GM18502 (cell line): ENCODE measurements around the gene CCDC158.
"Not testable (repeated sequence)": the region's sequence is repeated elsewhere in the genome, so short reads cannot be mapped to it uniquely, and the experiment has no call there.

Source experiments
- ATAC-seq: cut with Tn5 transposase; IDR thresholded peaks from one replicate; pipeline ENCODE4 v1.9.1; 2021; ENCODE audit warnings: mild to moderate bottlenecking; ENCODE audit not compliant: unreplicated experiment, poor library complexity

CCDC158 gene

GRCh38 chr4:76420762-76421581, at the start of gene CCDC158:
Gene CCDC158 (minus strand): TSS chr4:76421141. CDS start chr4:76403207, 17,934 bp downstream.
- no peak for ATAC-seq

GRCh38 chr4:76470532-76470931, 49.6 kb upstream of the CCDC158 start:
- ATAC-seq, result no peak

- ATAC-seq, result no peak
Observed at GRCh38 chr4:76470064-76470463, 49.1 kb upstream of the CCDC158 start.

GRCh38 chr4:76463568-76463967, 42.6 kb upstream of the CCDC158 start:
- no peak for ATAC-seq

- ATAC-seq, result no peak
Observed at GRCh38 chr4:76459291-76459723, 38.4 kb upstream of the CCDC158 start.

- ATAC-seq, result no peak
Observed at GRCh38 chr4:76458825-76459224, 37.9 kb upstream of the CCDC158 start.

GRCh38 chr4:76458297-76458696, 37.4 kb upstream of the CCDC158 start:
- no peak for ATAC-seq

- no peak for ATAC-seq
Observed at GRCh38 chr4:76457885-76458284, 36.9 kb upstream of the CCDC158 start.

- ATAC-seq, result not testable (repeated sequence)
Observed at GRCh38 chr4:76454073-76454472, 33.1 kb upstream of the CCDC158 start.

- no peak for ATAC-seq
Observed at GRCh38 chr4:76453232-76453631, 32.3 kb upstream of the CCDC158 start.

- ATAC-seq, result no peak
Observed at GRCh38 chr4:76449833-76450232, 28.9 kb upstream of the CCDC158 start.

- no peak for ATAC-seq
Observed at GRCh38 chr4:76449362-76449767, 28.4 kb upstream of the CCDC158 start.

GRCh38 chr4:76448211-76448610, 27.3 kb upstream of the CCDC158 start:
- ATAC-seq, result no peak

- ATAC-seq, result no peak
Observed at GRCh38 chr4:76447393-76447851, 26.5 kb upstream of the CCDC158 start.

- ATAC-seq, result no peak
Observed at GRCh38 chr4:76445911-76446310, 25.0 kb upstream of the CCDC158 start.

- no peak for ATAC-seq
Observed at GRCh38 chr4:76443376-76443775, 22.4 kb upstream of the CCDC158 start.

GRCh38 chr4:76442807-76443206, 21.9 kb upstream of the CCDC158 start:
- no peak for ATAC-seq

- ATAC-seq, result no peak
Observed at GRCh38 chr4:76441881-76442280, 20.9 kb upstream of the CCDC158 start.

- no peak for ATAC-seq
Observed at GRCh38 chr4:76439491-76439890, 18.6 kb upstream of the CCDC158 start.

GRCh38 chr4:76435528-76436319, 14.8 kb upstream of the CCDC158 start:
- ATAC-seq, result no peak

- ATAC-seq, result no peak
Observed at GRCh38 chr4:76434901-76435527, 14.1 kb upstream of the CCDC158 start, which contains the start of gene SHROOM3. Gene SHROOM3 (plus strand): TSS chr4:76435229. CDS start chr4:76436053, 824 bp downstream.
